ENCODE results near the gene TRIM31. TPM values are rescaled to one million over a fixed set of nuclear protein-coding genes. Genes with fewer than 3 reads are reported as not detected.

The TRIM31 gene
- total and polyA plus RNA-seq, 7 donors, result 0.36 to 133 (median 92.2) TPM; not detected in 2

- peaks cover 0 to 46% (median 41%) of the 10 kb centered on the region in 4 donors for H3K4me1 ChIP-seq
- H3K27ac ChIP-seq, result no peak overlapping the region
- intact Hi-C loops (cut with DNase I), result no loop called here
- WGBS, 2 donors, result 40 to 71% methylated on average over 68 of the region's 68 CpGs
- H3K4me3 ChIP-seq, result peak overlapping the region in 2 of 4 donors; percentile 11 to 18
- no peaks in the 10 kb centered on the region for H3K9me3 ChIP-seq
- H3K27me3 ChIP-seq, result peaks cover 26 to 71% (median 60%) of the 10 kb centered on the region in 3 donors
- DNase-seq, result no peak
- no peak for TF ChIP-seq POLR2A (IDR thresholded peaks at IDR 0.05)
- no peak for TF ChIP-seq CTCF (IDR thresholded peaks at IDR 0.05)
- TF ChIP-seq POLR2AphosphoS5 (IDR thresholded peaks at IDR 0.05), result no peak
- TF ChIP-seq EP300 (IDR thresholded peaks at IDR 0.05), result no peak
- peaks cover 5 to 21% (median 13%) of the 10 kb centered on the region in 4 donors for H3K36me3 ChIP-seq
Observed at GRCh38 chr6:30071081-30071818, 41.6 kb downstream of the TRIM31 start.

- Histone ChIP-seq H3K27me3 (peaks cover 5 to 34% (median 24%) of the 10 kb centered on the region in 3 donors), H3K27ac (peak overlapping the region; percentile 81 to 93 (median 88)), H3K4me1 (peaks cover 0 to 36% (median 31%) of the 10 kb centered on the region in 4 donors), H3K4me3 (peak overlapping the region; percentile 52 to 80 (median 62)), H3K9me3 (no peaks in the 10 kb centered on the region), H3K36me3 (peaks cover 5 to 21% (median 13%) of the 10 kb centered on the region in 4 donors)
- TF ChIP-seq POLR2AphosphoS5 (IDR thresholded peaks at IDR 0.05) (no peak), CTCF (IDR thresholded peaks at IDR 0.05) (no peak)
- intact Hi-C loops (cut with DNase I), result loop anchor here (5.0 to 10.0 kb wide), 6 partner anchors 35 to 1083 kb away; no protein-coding TSS in a partner anchor
- no peak for DNase-seq
- WGBS, 2 donors, result 8 to 10% methylated on average over 8 of the region's 8 CpGs
Observed at GRCh38 chr6:30067460-30068139, 45.3 kb downstream of the TRIM31 start.

- intact Hi-C loops (cut with DNase I), result loop anchor here (5.0 to 10.0 kb wide), 6 partner anchors 35 to 1082 kb away; no protein-coding TSS in a partner anchor
- Histone ChIP-seq H3K4me3 (peak within 1 kb of the TSS; percentile 52 to 80 (median 62)), H3K27me3 (peaks cover 5 to 27% (median 16%) of the 10 kb centered on the region in 3 donors), H3K4me1 (peaks cover 0 to 42% (median 37%) of the 10 kb centered on the region in 4 donors), H3K9me3 (no peaks in the 10 kb centered on the region), H3K27ac (peak within 1 kb of the TSS; percentile 81 to 93 (median 88)), H3K36me3 (peaks cover 5 to 21% (median 13%) of the 10 kb centered on the region in 4 donors)
- DNase-seq, result peak; percentile 100
- WGBS, 2 donors, result 0% methylated on average over 46 of the region's 46 CpGs
- TF ChIP-seq POLR2AphosphoS5 (IDR thresholded peaks at IDR 0.05) (peak; percentile 84 to 95 (median 93)), POLR2A (IDR thresholded peaks at IDR 0.05) (peak; percentile 86 to 93), CTCF (IDR thresholded peaks at IDR 0.05) (no peak), EP300 (IDR thresholded peaks at IDR 0.05) (peak in 1 of 4 donors; percentile 91)
Observed at GRCh38 chr6:30066577-30067459, 46.1 kb downstream of the TRIM31 start, which contains the start of gene PPP1R11. Gene PPP1R11 (plus strand): TSS chr6:30067198. CDS start chr6:30067411, 213 bp downstream.

GRCh38 chr6:30066082-30066481, 46.8 kb downstream of the TRIM31 start:
- no peak for DNase-seq
- H3K27me3 ChIP-seq, result peaks cover 1 to 19% (median 10%) of the 10 kb centered on the region in 3 donors
- H3K4me1 ChIP-seq, result peaks cover 0 to 41% (median 34%) of the 10 kb centered on the region in 4 donors
- H3K27ac ChIP-seq, result peak overlapping the region; percentile 81 to 93 (median 88)
- 4 to 6% methylated on average over 4 of the region's 4 CpGs for WGBS, 2 donors
- peaks cover 5 to 21% (median 13%) of the 10 kb centered on the region in 4 donors for H3K36me3 ChIP-seq
- H3K4me3 ChIP-seq, result peak overlapping the region; percentile 52 to 80 (median 62)
- H3K9me3 ChIP-seq, result no peaks in the 10 kb centered on the region
- intact Hi-C loops (cut with DNase I), result loop anchor here (5.0 to 10.0 kb wide), 6 partner anchors 36 to 1081 kb away; no protein-coding TSS in a partner anchor
- TF ChIP-seq POLR2AphosphoS5 (IDR thresholded peaks at IDR 0.05) (no peak), CTCF (IDR thresholded peaks at IDR 0.05) (no peak), EP300 (IDR thresholded peaks at IDR 0.05) (no peak), POLR2A (IDR thresholded peaks at IDR 0.05) (no peak)

Measured in sigmoid colon (tissue), 7 donors.